ENCODE measurements around the gene IL1RAPL1. TPM values are rescaled to one million over a fixed set of nuclear protein-coding genes. Genes with fewer than 3 reads are reported as not detected.

IL1RAPL1 gene
- total RNA-seq, 1 donor from 2014 or later = 0.66 TPM

GRCh38 chrX:29842552-29842951 lies 1255.3 kb downstream of the IL1RAPL1 start:
- H3K4me3 Mint-ChIP-seq (ENCODE audit: unreplicated experiment) = no peak overlapping the region
- H3K9me3 Mint-ChIP-seq (ENCODE audit: unreplicated experiment) = no peaks in the 10 kb centered on the region
- DNase-seq = no peak
- TF ChIP-seq, protein P1, sequence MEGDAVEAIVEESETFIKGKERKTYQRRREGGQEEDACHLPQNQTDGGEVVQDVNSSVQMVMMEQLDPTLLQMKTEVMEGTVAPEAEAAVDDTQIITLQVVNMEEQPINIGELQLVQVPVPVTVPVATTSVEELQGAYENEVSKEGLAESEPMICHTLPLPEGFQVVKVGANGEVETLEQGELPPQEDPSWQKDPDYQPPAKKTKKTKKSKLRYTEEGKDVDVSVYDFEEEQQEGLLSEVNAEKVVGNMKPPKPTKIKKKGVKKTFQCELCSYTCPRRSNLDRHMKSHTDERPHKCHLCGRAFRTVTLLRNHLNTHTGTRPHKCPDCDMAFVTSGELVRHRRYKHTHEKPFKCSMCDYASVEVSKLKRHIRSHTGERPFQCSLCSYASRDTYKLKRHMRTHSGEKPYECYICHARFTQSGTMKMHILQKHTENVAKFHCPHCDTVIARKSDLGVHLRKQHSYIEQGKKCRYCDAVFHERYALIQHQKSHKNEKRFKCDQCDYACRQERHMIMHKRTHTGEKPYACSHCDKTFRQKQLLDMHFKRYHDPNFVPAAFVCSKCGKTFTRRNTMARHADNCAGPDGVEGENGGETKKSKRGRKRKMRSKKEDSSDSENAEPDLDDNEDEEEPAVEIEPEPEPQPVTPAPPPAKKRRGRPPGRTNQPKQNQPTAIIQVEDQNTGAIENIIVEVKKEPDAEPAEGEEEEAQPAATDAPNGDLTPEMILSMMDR (IDR thresholded peaks at IDR 0.05; ENCODE audit: partially characterized antibody, unreplicated experiment) = no peak
- peaks cover 2% of the 10 kb centered on the region for H3K4me1 Mint-ChIP-seq (ENCODE audit: low read depth, unreplicated experiment)
- no peak overlapping the region for H3K27ac Mint-ChIP-seq (ENCODE audit: unreplicated experiment)
- no peaks in the 10 kb centered on the region for H3K36me3 Mint-ChIP-seq (ENCODE audit: unreplicated experiment)
- H3K27me3 Mint-ChIP-seq (ENCODE audit: unreplicated experiment) = no peaks in the 10 kb centered on the region

GRCh38 chrX:29851857-29852605 lies 1264.8 kb downstream of the IL1RAPL1 start:
- H3K27me3 Mint-ChIP-seq (ENCODE audit: unreplicated experiment) = no peaks in the 10 kb centered on the region
- H3K4me3 Mint-ChIP-seq (ENCODE audit: unreplicated experiment) = no peak overlapping the region
- H3K36me3 Mint-ChIP-seq (ENCODE audit: unreplicated experiment) = no peaks in the 10 kb centered on the region
- H3K4me1 Mint-ChIP-seq (ENCODE audit: low read depth, unreplicated experiment) = no peaks in the 10 kb centered on the region
- no peak for DNase-seq
- H3K27ac Mint-ChIP-seq (ENCODE audit: unreplicated experiment) = no peak overlapping the region
- TF ChIP-seq, protein P1 (IDR thresholded peaks at IDR 0.05; ENCODE audit: partially characterized antibody, unreplicated experiment) = no peak
- no peaks in the 10 kb centered on the region for H3K9me3 Mint-ChIP-seq (ENCODE audit: unreplicated experiment)

- no peak for DNase-seq
- H3K27me3 Mint-ChIP-seq (ENCODE audit: unreplicated experiment) = no peaks in the 10 kb centered on the region
- H3K27ac Mint-ChIP-seq (ENCODE audit: unreplicated experiment) = no peak overlapping the region
- no peaks in the 10 kb centered on the region for H3K9me3 Mint-ChIP-seq (ENCODE audit: unreplicated experiment)
- H3K4me3 Mint-ChIP-seq (ENCODE audit: unreplicated experiment) = no peak overlapping the region
- TF ChIP-seq, protein P1 (IDR thresholded peaks at IDR 0.05; ENCODE audit: partially characterized antibody, unreplicated experiment) = no peak
- H3K36me3 Mint-ChIP-seq (ENCODE audit: unreplicated experiment) = no peaks in the 10 kb centered on the region
- no peaks in the 10 kb centered on the region for H3K4me1 Mint-ChIP-seq (ENCODE audit: low read depth, unreplicated experiment)
Measured at GRCh38 chrX:29852767-29853166, 1265.5 kb downstream of the IL1RAPL1 start.

- no peaks in the 10 kb centered on the region for H3K9me3 Mint-ChIP-seq (ENCODE audit: unreplicated experiment)
- H3K4me3 Mint-ChIP-seq (ENCODE audit: unreplicated experiment) = no peak overlapping the region
- DNase-seq = no peak
- no peaks in the 10 kb centered on the region for H3K4me1 Mint-ChIP-seq (ENCODE audit: low read depth, unreplicated experiment)
- H3K36me3 Mint-ChIP-seq (ENCODE audit: unreplicated experiment) = no peaks in the 10 kb centered on the region
- H3K27me3 Mint-ChIP-seq (ENCODE audit: unreplicated experiment) = no peaks in the 10 kb centered on the region
- TF ChIP-seq, protein P1 (IDR thresholded peaks at IDR 0.05; ENCODE audit: partially characterized antibody, unreplicated experiment) = no peak
- H3K27ac Mint-ChIP-seq (ENCODE audit: unreplicated experiment) = no peak overlapping the region
Measured at GRCh38 chrX:29858714-29859113, 1271.5 kb downstream of the IL1RAPL1 start.

- H3K36me3 Mint-ChIP-seq (ENCODE audit: unreplicated experiment) = no peaks in the 10 kb centered on the region
- H3K4me3 Mint-ChIP-seq (ENCODE audit: unreplicated experiment) = no peak overlapping the region
- H3K27ac Mint-ChIP-seq (ENCODE audit: unreplicated experiment) = no peak overlapping the region
- H3K9me3 Mint-ChIP-seq (ENCODE audit: unreplicated experiment) = no peaks in the 10 kb centered on the region
- H3K27me3 Mint-ChIP-seq (ENCODE audit: unreplicated experiment) = no peaks in the 10 kb centered on the region
- TF ChIP-seq, protein P1 (IDR thresholded peaks at IDR 0.05; ENCODE audit: partially characterized antibody, unreplicated experiment) = no peak
- DNase-seq = no peak
- H3K4me1 Mint-ChIP-seq (ENCODE audit: low read depth, unreplicated experiment) = no peaks in the 10 kb centered on the region
Measured at GRCh38 chrX:29862126-29862677, 1275.0 kb downstream of the IL1RAPL1 start.

All from glutamatergic neuron (in vitro differentiated cells).